ENCODE results near the gene ARL13B.

- TF ChIP-seq CTCF (conservative IDR thresholded peaks at IDR 0.05): no peak
- no peak for TF ChIP-seq ZFX (IDR thresholded peaks at IDR 0.05)
Measured at GRCh38 chr3:94011233-94011711, 31.3 kb downstream of the ARL13B start.

All from C4-2B (cell line).